Endometrial microvascular endothelial cells (primary cell): ENCODE data around the gene NTMT1. TPM values are rescaled to one million over a fixed set of nuclear protein-coding genes. Genes with fewer than 3 reads are reported as not detected.
"Not testable (repeated sequence)": the region's sequence is repeated elsewhere in the genome, so short reads cannot be mapped to it uniquely, and the experiment has no call there.

Experiments used
- in situ Hi-C: cut with HindIII; loops from 2 replicates; pipeline ENCODE4 v1.10.0; 2017; ENCODE audit warnings: low sequenced_read_pairs, low pct_unique_long_range_greater_than_20kb; ENCODE audit errors: inconsistent ontology term
- total RNA-seq: library from RNA; depleted of rRNA; stranded (reverse); fragments of >200 nt; gene quantifications from one replicate; pipeline ENCODE4 v1.2.3, GENCODE V29; 2015; ENCODE audit errors: inconsistent ontology term

Gene NTMT1
- total RNA-seq, 1 donor from 2014 or later = 64.0 TPM

GRCh38 chr9:129646252-129646651, 20.3 kb downstream of the NTMT1 start:
- in situ Hi-C loops = no loop called here

GRCh38 chr9:129646654-129647053, 20.7 kb downstream of the NTMT1 start:
- in situ Hi-C loops = no loop called here

DNA sequence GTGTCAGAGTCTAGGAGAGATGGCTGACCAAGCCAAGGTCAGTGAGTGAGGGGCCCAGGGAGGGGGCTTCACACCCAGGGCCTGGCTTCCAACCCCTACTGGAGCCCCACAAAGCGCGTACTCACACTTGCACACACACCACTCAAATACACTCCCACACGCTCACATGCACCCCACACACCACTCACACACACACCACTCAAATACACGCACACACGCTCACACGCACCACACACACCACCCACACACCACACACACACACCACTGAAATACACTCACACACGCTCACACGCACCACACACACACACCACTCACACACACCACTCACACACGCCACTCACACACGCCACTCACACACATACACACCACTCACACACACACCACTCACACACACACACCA, 21.7 kb downstream of the NTMT1 start:
- in situ Hi-C loops = no loop called here

DNA sequence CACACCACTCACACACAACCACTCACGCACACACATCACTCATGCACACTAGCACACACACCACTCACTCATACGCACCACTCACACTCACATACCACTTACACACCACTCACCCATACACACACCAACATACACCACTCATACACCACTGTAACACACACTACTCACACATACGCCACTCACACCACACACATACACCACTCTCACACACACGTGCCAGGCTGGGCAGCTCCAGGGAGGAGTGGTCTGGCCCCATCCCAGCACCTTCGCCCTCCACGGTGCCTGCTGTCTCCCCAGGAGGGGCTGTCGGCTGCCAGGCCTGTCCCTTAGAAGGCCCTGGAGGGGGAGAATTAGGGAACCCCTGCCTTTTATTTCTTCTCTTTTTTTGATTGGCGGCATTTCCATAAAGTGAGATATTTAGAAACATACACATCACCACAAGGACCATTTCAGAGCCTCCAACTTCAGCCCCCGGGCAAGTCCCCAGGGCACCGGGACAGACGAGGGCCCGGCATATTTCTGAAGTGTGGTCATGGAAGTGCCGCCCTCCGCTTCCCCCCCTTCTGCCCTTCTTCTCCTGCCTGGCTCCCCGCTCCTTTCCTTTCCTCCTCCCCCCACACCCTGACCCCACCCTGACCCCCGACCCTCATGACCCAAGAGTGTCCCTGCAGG, 22.3 kb downstream of the NTMT1 start:
- in situ Hi-C loops = no loop called here

- in situ Hi-C loops = no loop called here
Measured at GRCh38 chr9:129648764-129649115, 22.8 kb downstream of the NTMT1 start.

DNA sequence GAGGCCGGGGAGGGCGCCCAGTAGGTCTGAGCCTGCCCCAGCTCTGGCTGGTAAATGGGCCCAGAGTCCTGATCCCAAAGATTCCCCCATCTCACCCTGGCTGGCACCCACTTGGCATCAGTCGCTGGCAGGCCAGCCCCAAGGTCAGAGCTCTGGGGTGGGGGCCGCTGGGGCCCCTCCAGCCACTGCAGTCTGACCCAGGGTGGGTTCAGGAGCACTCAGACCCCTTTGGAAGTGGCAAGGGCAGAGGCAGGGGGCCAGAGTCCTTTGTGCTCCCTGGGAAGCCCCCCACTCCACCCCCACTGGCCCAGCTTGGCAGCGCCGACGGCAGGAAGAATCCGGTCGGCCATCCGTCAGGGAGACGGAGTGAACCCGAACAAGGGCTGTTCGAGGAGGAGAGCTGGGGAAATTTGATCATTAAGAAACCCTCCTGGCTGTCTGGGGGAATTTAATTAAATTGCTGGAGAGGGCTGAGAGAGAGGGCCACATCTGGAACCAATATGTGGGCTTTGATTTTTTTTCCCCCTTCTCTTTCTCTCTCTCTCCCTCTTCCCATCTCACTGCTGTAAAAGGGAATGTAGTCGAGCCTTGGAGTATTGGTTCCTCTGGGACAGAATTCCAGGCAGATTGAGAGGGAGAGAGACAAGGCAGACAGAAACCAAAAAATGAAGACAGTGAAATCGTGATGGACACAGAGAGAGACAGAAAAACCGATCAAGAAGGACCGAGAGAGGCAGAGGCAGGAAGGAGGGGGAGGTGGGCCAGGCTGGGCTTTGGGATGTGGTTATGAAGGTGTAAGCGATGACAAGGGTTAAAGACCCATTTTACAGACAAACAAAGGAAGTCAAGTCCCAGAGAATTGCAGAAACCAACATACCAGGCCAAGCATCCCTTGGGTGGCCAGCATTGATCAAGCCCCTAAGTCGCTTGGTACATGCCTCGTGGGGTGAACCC, 24.0 kb downstream of the NTMT1 start:
- in situ Hi-C loops = no loop called here

- in situ Hi-C loops = no loop called here
Measured at GRCh38 chr9:129650680-129651235, 24.8 kb downstream of the NTMT1 start.

GRCh38 chr9:129653823-129654553, 28.0 kb downstream of the NTMT1 start:
- in situ Hi-C loops = no loop called here

DNA sequence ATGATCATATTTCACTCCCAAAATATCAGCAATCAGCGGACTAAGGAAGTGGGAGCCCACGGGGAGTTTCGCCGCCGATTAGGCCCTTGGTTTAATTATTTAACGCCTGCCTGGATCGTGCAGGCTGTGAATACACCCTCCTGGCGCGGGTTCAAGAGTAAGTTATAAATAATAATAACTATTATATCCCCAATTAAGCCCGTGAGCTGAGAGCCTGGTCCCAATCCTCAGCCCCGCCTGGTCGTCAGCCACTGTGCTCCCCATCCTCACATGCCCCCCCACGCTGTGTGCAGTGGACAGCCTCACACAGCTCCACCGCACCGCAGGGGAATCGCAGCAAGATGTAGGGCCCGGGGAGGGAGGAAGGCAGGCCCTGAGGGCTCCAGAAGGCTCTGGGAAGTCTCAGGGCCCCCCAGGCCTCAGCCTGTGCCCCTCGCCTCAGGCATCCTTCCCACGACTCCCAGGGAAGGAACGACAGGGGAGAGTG, 28.6 kb downstream of the NTMT1 start:
- in situ Hi-C loops = no loop called here

GRCh38 chr9:129655154-129655553, 29.2 kb downstream of the NTMT1 start:
- in situ Hi-C loops = no loop called here

DNA sequence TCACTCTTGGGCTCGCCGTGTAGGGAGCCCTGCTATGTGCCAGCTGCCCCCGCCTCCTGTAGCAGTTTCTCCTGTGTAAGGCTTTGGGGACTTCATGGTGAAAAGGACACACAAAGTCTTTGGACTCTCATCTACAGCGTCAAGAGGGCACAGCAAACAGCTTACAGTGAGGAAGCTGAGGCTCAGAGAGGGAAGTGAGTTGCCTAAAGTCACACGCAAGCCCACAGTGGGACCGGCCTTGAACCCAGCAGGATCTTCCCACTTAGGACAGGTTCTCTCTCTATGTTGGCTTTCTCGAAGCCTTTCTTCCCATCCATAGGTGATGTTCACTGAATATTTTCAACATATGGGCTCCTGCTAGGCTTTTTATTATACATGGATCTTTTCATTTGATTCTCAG, 29.7 kb downstream of the NTMT1 start:
- in situ Hi-C loops = no loop called here

DNA sequence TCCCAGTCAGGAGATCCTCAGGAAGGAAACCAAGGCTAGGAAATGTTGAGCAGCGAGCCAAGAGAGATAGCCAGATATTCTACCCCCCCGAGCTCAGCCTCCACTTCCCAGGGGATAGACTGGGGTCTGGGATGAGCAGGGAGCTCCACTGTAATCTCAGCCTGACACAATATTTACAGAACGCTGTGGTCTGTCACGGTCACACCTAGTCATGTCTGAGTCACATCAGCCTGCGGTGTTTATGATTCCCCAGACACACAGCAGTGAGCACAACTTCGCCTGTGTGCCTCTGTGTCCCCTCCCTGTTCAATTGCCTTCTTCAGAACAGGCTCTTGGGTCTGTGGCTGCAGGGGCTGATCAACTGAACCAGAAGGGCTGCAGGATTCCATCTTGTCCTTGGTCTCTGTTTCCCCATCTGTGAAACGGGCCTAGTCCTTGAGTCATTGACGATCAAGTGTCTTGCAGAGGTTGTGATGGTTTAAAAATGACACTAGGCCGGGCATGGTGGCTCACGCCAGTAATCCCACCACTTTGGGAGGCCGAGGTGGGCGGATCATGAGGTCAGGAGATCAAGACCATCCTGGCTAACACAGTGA, 30.9 kb downstream of the NTMT1 start:
- in situ Hi-C loops = no loop called here

DNA sequence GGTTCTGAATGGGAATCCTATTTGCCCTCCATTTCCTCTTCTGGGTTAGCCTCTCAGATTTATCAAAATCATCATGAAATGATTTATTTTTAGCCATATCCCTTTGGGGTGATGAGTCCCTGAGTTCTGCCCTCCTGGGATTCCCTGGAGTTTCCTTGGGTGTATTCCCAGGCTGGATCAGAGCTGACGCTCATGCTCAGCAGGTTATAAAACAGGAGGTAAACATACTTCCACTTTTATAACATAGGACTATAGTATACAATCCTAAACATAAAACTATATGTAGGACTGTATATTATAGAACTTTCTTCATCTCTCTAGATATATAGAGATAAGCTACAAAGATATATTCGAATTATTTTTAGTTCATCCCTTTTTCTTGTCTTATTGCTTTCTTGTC, 35.1 kb downstream of the NTMT1 start:
- in situ Hi-C loops = no loop called here

GRCh38 chr9:129662239-129662638, 36.3 kb downstream of the NTMT1 start:
- in situ Hi-C loops = not testable (repeated sequence)

DNA sequence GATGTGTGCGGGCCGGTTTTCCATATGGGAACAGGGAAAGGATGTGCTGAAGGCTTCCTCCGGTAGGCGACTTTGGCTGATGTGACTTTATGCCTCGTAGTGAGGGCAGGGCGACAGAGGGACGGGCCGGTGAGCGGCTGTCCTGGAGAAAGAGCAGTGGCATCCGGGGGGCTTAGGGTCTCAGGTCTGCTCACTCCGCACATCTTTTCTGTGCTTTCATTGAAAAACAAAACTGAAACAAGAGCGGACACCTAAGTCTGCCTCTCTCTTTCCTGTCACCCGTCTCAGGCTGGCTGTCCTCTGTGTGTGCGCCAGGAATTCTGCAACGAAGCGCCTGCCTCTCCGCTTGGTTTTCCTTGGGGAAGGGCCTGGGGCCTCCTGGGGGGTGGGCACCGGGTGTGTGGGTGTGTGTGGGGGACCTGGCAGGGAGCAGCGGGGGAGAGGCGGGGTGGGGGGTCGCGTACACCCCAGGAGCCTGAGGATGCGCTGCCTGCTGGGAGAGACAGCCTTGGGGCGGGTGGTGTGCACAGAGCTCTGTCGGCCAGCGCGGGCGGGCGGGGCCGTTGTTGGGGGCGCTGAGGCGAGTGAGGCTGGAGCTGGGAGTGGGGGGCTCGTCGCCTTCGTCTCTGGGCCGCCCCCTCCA, 38.9 kb downstream of the NTMT1 start:
- in situ Hi-C loops = no loop called here

- in situ Hi-C loops = no loop called here
Measured at GRCh38 chr9:129665389-129665775, 39.4 kb downstream of the NTMT1 start, which contains the start of gene PRRX2. PRRX2 (plus strand) TSS chr9:129665647; CDS start chr9:129665868, 221 bp downstream.

- in situ Hi-C loops = no loop called here
Measured at GRCh38 chr9:129665814-129666520, 40.0 kb downstream of the NTMT1 start.

DNA sequence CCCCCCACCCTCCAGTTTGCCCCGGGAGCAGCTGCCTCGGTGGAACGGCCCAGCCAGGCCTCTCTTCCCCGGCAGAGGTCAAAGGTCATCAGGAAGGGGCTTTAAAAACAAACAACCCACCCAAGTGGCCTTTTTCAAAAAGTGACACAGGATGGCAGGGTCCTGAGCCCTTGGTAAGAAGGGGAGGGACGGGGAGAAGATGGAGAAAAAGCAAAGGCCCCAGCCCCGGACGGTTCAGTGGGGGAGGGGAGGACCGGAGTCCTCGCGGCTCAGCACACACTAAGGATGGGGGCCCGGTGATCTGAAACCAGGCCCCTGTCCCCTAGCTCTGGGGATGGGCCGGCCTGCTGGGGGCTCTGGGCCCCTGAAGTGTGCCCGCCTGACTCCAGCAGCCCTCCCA, 40.6 kb downstream of the NTMT1 start:
- in situ Hi-C loops = no loop called here
